HCT116 (cell line): ENCODE data around the gene FOXP1. TPM values are rescaled to one million over a fixed set of nuclear protein-coding genes. Genes with fewer than 3 reads are reported as not detected.

Source experiments
- ATAC-seq: fragments of 200-7000 bp; cut with Tn5 transposase; 2 replicates; pipeline ENCODE4 v1.9.1; 2020; ENCODE audit warnings: mild to moderate bottlenecking, moderate library complexity
- BruUV-seq: library from RNA; stranded (reverse); fragments of 400-500 nt; replicated peaks from 2 replicates; lab custom pipeline; 2021; lab: Mats Ljungman, UMichigan
- CTCF ChIA-PET: fragments of 300-600 bp; sonication (Branson Sonifier 250); formaldehyde crosslinking; loops from one replicate; lab custom pipeline; 2021; ENCODE audit warnings: antibody characterized with exemption; lab: Charles Lee
- POLR2A ChIA-PET: fragments of 300-600, 350-600 bp; sonication (Branson Sonifier 250); formaldehyde crosslinking; loops from one replicate; lab custom pipeline; 2021; ENCODE audit warnings: antibody characterized with exemption; lab: Charles Lee
- RAD21 ChIA-PET, 2 experiments: fragments of 300-600 bp; sonication (Branson Sonifier 250); formaldehyde crosslinking; loops; one replicate each; lab custom pipeline; 2023; ENCODE audit warnings: low total read pairs in 2 of 2; ENCODE audit not compliant: uncharacterized antibody in 2 of 2, unreplicated experiment in 2 of 2, low non-redundant PET in 1 of 2; lab: Charles Lee
- DNase-seq: peaks from one replicate; pipeline ENCODE4 v3.0.0-alpha.2; 2010; ENCODE audit warnings: low read depth, low spot score
- H2AFZ ChIP-seq: fragments of 200-600 bp; shearing (Covaris generic), sonication (generic); 2 replicates; pipeline ENCODE4 v1.6.1; 2017; ENCODE audit warnings: low read depth, mixed run types, mixed read lengths, antibody characterized with exemption, low read length; ENCODE audit not compliant: poor library complexity, severe bottlenecking
- H3K27ac ChIP-seq: 2 replicates; pipeline ENCODE4 v1.5.1; 2012; ENCODE audit warnings: low read depth, low read length
- H3K27me3 ChIP-seq: fragments of 200-600 bp; sonication (generic); 2 replicates; pipeline ENCODE4 v1.6.1; 2016; ENCODE audit warnings: mixed run types, low read length, mixed read lengths; ENCODE audit not compliant: insufficient read depth
- H3K36me3 ChIP-seq, 2 experiments: fragments of 200-500 bp in 1 of 2; fragments of 200-600 bp in 1 of 2; sonication (Bioruptor generic) in 1 of 2; sonication (generic) in 1 of 2; 2 replicates each; pipeline versions ENCODE4 v1.5.1 to v1.6.1; 2014 to 2016; ENCODE audit warnings: low read length in 2 of 2, inconsistent platforms in 1 of 2, mixed read lengths in 1 of 2, mixed run types in 1 of 2; ENCODE audit not compliant: insufficient read depth in 2 of 2, control insufficient read depth in 1 of 2
- H3K4me1 ChIP-seq, 2 experiments: fragments of 200-600 bp in 1 of 2; sonication (generic) in 1 of 2; 2 replicates each; pipeline versions ENCODE4 v1.5.1 to v1.6.1; 2012 to 2017; ENCODE audit warnings: low read length in 2 of 2, inconsistent platforms in 1 of 2, mild to moderate bottlenecking in 1 of 2, mixed read lengths in 1 of 2, mixed run types in 1 of 2, moderate library complexity in 1 of 2; ENCODE audit not compliant: insufficient read depth in 2 of 2, control insufficient read depth in 1 of 2
- H3K4me2 ChIP-seq: fragments of 200-600 bp; sonication (generic); 2 replicates; pipeline ENCODE4 v1.6.1; 2017; ENCODE audit warnings: mixed run types, low read length, mixed read lengths
- H3K4me3 ChIP-seq, 2 experiments: fragments of 200-600 bp in 1 of 2; sonication (generic) in 1 of 2; replicated peaks in 1 of 2; 2 replicates each; pipeline ENCODE4 v1.5.1; 2011 to 2016; ENCODE audit warnings: low read length in 2 of 2, control low read depth in 1 of 2, low read depth in 1 of 2, mild to moderate bottlenecking in 1 of 2, mixed read lengths in 1 of 2, mixed run types in 1 of 2
- H3K79me2 ChIP-seq: fragments of 200-600 bp; sonication (generic); 2 replicates; pipeline ENCODE4 v1.6.1; 2017; ENCODE audit warnings: mild to moderate bottlenecking, mixed run types, low read length, moderate library complexity, mixed read lengths; ENCODE audit not compliant: insufficient read depth
- H3K9ac ChIP-seq: fragments of 200-600 bp; sonication (generic); 2 replicates; pipeline ENCODE4 v1.6.1; 2016; ENCODE audit warnings: low read length, mixed read lengths
- H3K9me2 ChIP-seq: fragments of 200-600 bp; sonication (generic), shearing (Covaris generic); 2 replicates; pipeline ENCODE4 v1.6.1; 2017; ENCODE audit warnings: mixed run types, mild to moderate bottlenecking, moderate library complexity; ENCODE audit not compliant: insufficient read depth
- H3K9me3 ChIP-seq, 2 experiments: fragments of 200-500 bp in 1 of 2; fragments of 200-600 bp in 1 of 2; sonication (Bioruptor generic) in 1 of 2; sonication (generic) in 1 of 2; 2 replicates each; pipeline ENCODE4 v1.6.1; 2014 to 2017; ENCODE audit warnings: low read length in 2 of 2, mixed read lengths in 2 of 2, inconsistent platforms in 1 of 2, low read depth in 1 of 2, mild to moderate bottlenecking in 1 of 2, mixed run types in 1 of 2, moderate library complexity in 1 of 2; ENCODE audit not compliant: control insufficient read depth in 1 of 2, insufficient read depth in 1 of 2
- H4K20me1 ChIP-seq: fragments of 200-600 bp; sonication (generic), shearing (Covaris generic); 2 replicates; pipeline ENCODE4 v1.6.1; 2017; ENCODE audit warnings: mixed run types, mild to moderate bottlenecking, moderate library complexity; ENCODE audit not compliant: insufficient read depth
- CBX3 ChIP-seq: IDR thresholded peaks from 2 replicates; pipeline ENCODE4 v1.6.1; 2012; ENCODE audit warnings: low read depth
- CEBPB ChIP-seq: IDR thresholded peaks from 2 replicates; pipeline ENCODE4 v1.6.1; 2012; ENCODE audit warnings: low read depth
- EZH2 ChIP-seq: fragments of 200-600 bp; sonication (generic); IDR thresholded peaks from 2 replicates; pipeline ENCODE4 v1.6.1; 2017; ENCODE audit warnings: antibody characterized with exemption, mixed run types
- EZH2phosphoT487 ChIP-seq: fragments of 200-600 bp; IDR thresholded peaks from 2 replicates; pipeline ENCODE4 v1.6.1; 2018; ENCODE audit warnings: antibody characterized with exemption, borderline replicate concordance
- JUND ChIP-seq: IDR thresholded peaks from 2 replicates; pipeline ENCODE4 v1.6.1; 2012
- POLR2A ChIP-seq: IDR thresholded peaks from 2 replicates; pipeline ENCODE4 v1.7.0; 2011; ENCODE audit warnings: borderline replicate concordance; ENCODE audit not compliant: insufficient read depth, insufficient read length; ENCODE audit errors: extremely low read depth
- POLR2AphosphoS5 ChIP-seq: IDR thresholded peaks from 2 replicates; pipeline ENCODE4 v1.6.1; 2011; ENCODE audit warnings: mild to moderate bottlenecking, low read depth, low read length, moderate library complexity
- RAD21 ChIP-seq: IDR thresholded peaks from 2 replicates; pipeline ENCODE4 v1.6.1; 2012; ENCODE audit warnings: low read depth, mild to moderate bottlenecking
- SIN3A ChIP-seq: IDR thresholded peaks from 2 replicates; pipeline ENCODE4 v1.6.1; 2012; ENCODE audit warnings: low read depth
- SRF ChIP-seq: IDR thresholded peaks from 2 replicates; pipeline ENCODE4 v1.6.1; 2012; ENCODE audit warnings: low read depth
- TCF7L2 ChIP-seq: IDR thresholded peaks from 2 replicates; pipeline ENCODE4 v1.7.0; 2011; ENCODE audit warnings: borderline replicate concordance, inconsistent platforms; ENCODE audit not compliant: insufficient read depth, insufficient read length; ENCODE audit errors: extremely low read depth
- YY1 ChIP-seq: IDR thresholded peaks from 2 replicates; pipeline ENCODE4 v1.6.1; 2011; ENCODE audit warnings: low read length, low read depth, moderate library complexity, mild to moderate bottlenecking; ENCODE audit not compliant: insufficient replicate concordance; ENCODE audit errors: extremely low read depth
- intact Hi-C: fragments of 100-400 bp; cut with micrococcal nuclease; formaldehyde crosslinking; loops from 2 replicates; pipeline ENCODE4 v1.10.0; 2022
- total RNA-seq: library from RNA; stranded (reverse); gene quantifications from one replicate; pipeline ENCODE4 v1.2.1, GENCODE V29; 2021; ENCODE audit not compliant: unreplicated experiment
- TF ChIP-seq, protein P1 (sequence below): IDR thresholded peaks from 2 replicates; pipeline ENCODE4 v1.6.1; 2012
- TF ChIP-seq, protein P2 (sequence below): IDR thresholded peaks from 2 replicates; pipeline ENCODE4 v1.6.1; 2012; ENCODE audit warnings: low read depth
- TF ChIP-seq, protein P3 (sequence below), 3 experiments: fragments of 200-600 bp in 1 of 3; sonication (generic) in 1 of 3; IDR thresholded peaks in 2 of 3; conservative IDR thresholded peaks in 1 of 3; 2 replicates each; pipeline ENCODE4 v1.5.1; 2012 to 2017; ENCODE audit warnings: low read depth in 2 of 3, low read length in 2 of 3, antibody characterized with exemption in 1 of 3, borderline replicate concordance in 1 of 3, control low read depth in 1 of 3, mild to moderate bottlenecking in 1 of 3, mixed read lengths in 1 of 3, mixed run types in 1 of 3, moderate library complexity in 1 of 3; ENCODE audit not compliant: insufficient read depth in 1 of 3
- TF ChIP-seq, protein P4 (sequence below): IDR thresholded peaks from 2 replicates; pipeline ENCODE4 v1.6.1; 2011; ENCODE audit warnings: mild to moderate bottlenecking, low read length, moderate library complexity; ENCODE audit not compliant: insufficient replicate concordance; ENCODE audit errors: extremely low read depth

The FOXP1 gene
- total RNA-seq, 1 experiment from 2014 or later: 11.4 TPM

DNA sequence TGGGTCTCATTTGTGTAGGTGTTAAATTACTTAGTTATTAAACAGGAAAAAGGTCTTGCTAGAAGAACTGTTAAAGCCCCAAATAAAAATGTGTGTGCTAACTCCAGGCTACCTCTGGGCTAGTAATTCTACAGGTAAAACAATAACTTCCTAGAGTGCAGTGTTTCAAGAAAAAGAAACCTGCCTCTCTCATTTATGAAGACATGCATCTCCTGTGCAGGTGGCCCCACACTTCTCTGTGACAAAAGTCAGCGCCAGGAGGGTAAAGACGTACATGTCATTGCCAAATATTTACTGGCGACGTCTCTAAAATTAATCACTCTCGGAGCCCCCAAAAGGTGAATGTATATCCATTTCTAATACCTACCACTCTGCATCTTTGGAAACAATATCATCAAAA is 131.7 kb downstream of the FOXP1 start:
- H3K9me2 ChIP-seq: no peaks in the 10 kb centered on the region
- no peaks in the 10 kb centered on the region for H3K4me1 ChIP-seq
- TF ChIP-seq, protein P1, sequence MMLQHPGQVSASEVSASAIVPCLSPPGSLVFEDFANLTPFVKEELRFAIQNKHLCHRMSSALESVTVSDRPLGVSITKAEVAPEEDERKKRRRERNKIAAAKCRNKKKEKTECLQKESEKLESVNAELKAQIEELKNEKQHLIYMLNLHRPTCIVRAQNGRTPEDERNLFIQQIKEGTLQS: no peak
- TF ChIP-seq EZH2 (no peak), POLR2AphosphoS5 (no peak), TCF7L2 (no peak), EZH2phosphoT487 (no peak), RAD21 (no peak), CBX3 (no peak), POLR2A (no peak), SRF (no peak), SIN3A (no peak), YY1 (no peak), JUND (no peak), CEBPB (no peak)
- TF ChIP-seq, protein P2, sequence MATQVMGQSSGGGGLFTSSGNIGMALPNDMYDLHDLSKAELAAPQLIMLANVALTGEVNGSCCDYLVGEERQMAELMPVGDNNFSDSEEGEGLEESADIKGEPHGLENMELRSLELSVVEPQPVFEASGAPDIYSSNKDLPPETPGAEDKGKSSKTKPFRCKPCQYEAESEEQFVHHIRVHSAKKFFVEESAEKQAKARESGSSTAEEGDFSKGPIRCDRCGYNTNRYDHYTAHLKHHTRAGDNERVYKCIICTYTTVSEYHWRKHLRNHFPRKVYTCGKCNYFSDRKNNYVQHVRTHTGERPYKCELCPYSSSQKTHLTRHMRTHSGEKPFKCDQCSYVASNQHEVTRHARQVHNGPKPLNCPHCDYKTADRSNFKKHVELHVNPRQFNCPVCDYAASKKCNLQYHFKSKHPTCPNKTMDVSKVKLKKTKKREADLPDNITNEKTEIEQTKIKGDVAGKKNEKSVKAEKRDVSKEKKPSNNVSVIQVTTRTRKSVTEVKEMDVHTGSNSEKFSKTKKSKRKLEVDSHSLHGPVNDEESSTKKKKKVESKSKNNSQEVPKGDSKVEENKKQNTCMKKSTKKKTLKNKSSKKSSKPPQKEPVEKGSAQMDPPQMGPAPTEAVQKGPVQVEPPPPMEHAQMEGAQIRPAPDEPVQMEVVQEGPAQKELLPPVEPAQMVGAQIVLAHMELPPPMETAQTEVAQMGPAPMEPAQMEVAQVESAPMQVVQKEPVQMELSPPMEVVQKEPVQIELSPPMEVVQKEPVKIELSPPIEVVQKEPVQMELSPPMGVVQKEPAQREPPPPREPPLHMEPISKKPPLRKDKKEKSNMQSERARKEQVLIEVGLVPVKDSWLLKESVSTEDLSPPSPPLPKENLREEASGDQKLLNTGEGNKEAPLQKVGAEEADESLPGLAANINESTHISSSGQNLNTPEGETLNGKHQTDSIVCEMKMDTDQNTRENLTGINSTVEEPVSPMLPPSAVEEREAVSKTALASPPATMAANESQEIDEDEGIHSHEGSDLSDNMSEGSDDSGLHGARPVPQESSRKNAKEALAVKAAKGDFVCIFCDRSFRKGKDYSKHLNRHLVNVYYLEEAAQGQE: no peak
- TF ChIP-seq, protein P3, sequence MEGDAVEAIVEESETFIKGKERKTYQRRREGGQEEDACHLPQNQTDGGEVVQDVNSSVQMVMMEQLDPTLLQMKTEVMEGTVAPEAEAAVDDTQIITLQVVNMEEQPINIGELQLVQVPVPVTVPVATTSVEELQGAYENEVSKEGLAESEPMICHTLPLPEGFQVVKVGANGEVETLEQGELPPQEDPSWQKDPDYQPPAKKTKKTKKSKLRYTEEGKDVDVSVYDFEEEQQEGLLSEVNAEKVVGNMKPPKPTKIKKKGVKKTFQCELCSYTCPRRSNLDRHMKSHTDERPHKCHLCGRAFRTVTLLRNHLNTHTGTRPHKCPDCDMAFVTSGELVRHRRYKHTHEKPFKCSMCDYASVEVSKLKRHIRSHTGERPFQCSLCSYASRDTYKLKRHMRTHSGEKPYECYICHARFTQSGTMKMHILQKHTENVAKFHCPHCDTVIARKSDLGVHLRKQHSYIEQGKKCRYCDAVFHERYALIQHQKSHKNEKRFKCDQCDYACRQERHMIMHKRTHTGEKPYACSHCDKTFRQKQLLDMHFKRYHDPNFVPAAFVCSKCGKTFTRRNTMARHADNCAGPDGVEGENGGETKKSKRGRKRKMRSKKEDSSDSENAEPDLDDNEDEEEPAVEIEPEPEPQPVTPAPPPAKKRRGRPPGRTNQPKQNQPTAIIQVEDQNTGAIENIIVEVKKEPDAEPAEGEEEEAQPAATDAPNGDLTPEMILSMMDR (IDR thresholded peaks at IDR 0.05 in 2 of 3, conservative IDR thresholded peaks at IDR 0.05 in 1 of 3; ENCODE audit: borderline replicate concordance in 1 of 3, insufficient read depth in 1 of 3, low read depth in 2 of 3, low read length in 2 of 3): no peak
- TF ChIP-seq, protein P4, sequence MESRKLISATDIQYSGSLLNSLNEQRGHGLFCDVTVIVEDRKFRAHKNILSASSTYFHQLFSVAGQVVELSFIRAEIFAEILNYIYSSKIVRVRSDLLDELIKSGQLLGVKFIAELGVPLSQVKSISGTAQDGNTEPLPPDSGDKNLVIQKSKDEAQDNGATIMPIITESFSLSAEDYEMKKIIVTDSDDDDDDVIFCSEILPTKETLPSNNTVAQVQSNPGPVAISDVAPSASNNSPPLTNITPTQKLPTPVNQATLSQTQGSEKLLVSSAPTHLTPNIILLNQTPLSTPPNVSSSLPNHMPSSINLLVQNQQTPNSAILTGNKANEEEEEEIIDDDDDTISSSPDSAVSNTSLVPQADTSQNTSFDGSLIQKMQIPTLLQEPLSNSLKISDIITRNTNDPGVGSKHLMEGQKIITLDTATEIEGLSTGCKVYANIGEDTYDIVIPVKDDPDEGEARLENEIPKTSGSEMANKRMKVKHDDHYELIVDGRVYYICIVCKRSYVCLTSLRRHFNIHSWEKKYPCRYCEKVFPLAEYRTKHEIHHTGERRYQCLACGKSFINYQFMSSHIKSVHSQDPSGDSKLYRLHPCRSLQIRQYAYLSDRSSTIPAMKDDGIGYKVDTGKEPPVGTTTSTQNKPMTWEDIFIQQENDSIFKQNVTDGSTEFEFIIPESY: no peak
- no peak overlapping the region for H2AFZ ChIP-seq
- POLR2A ChIA-PET: no interaction called here
- H3K4me3 ChIP-seq: no peak overlapping the region
- no TSS peak for BruUV-seq
- no peak overlapping the region for H3K27ac ChIP-seq
- H3K9ac ChIP-seq: no peak overlapping the region
- intact Hi-C loops: no loop called here
- no peak for DNase-seq
- no peaks in the 10 kb centered on the region; the same call in 1 of the 2 replicates for H3K27me3 ChIP-seq
- no peaks in the 10 kb centered on the region for H3K36me3 ChIP-seq
- H4K20me1 ChIP-seq: no peaks in the 10 kb centered on the region
- CTCF ChIA-PET: no interaction called here
- RAD21 ChIA-PET: no interaction called here
- no peak for ATAC-seq
- no peak overlapping the region for H3K4me2 ChIP-seq
- no peaks in the 10 kb centered on the region for H3K9me3 ChIP-seq
- H3K79me2 ChIP-seq: no peaks in the 10 kb centered on the region
